HCT116 (cell line): ENCODE data around the gene LTA4H.

Experiments used
- CTCF ChIP-seq, 3 experiments: fragments of 200-600 bp in 1 of 3; sonication (generic) in 1 of 3; IDR thresholded peaks in 2 of 3; conservative IDR thresholded peaks in 1 of 3; 2 replicates each; pipeline ENCODE4 v1.5.1; 2012 to 2017; ENCODE audit warnings: low read depth in 2 of 3, low read length in 2 of 3, antibody characterized with exemption in 1 of 3, borderline replicate concordance in 1 of 3, control low read depth in 1 of 3, mild to moderate bottlenecking in 1 of 3, mixed read lengths in 1 of 3, mixed run types in 1 of 3, moderate library complexity in 1 of 3; ENCODE audit not compliant: insufficient read depth in 1 of 3
- EZH2 ChIP-seq: fragments of 200-600 bp; sonication (generic); IDR thresholded peaks from 2 replicates; pipeline ENCODE4 v1.6.1; 2017; ENCODE audit warnings: antibody characterized with exemption, mixed run types
- JUND ChIP-seq: IDR thresholded peaks from 2 replicates; pipeline ENCODE4 v1.6.1; 2012
- MAX ChIP-seq: IDR thresholded peaks from 2 replicates; pipeline ENCODE4 v1.6.1; 2012
- POLR2A ChIP-seq: IDR thresholded peaks from 2 replicates; pipeline ENCODE4 v1.7.0; 2011; ENCODE audit warnings: borderline replicate concordance; ENCODE audit not compliant: insufficient read depth, insufficient read length; ENCODE audit errors: extremely low read depth
- POLR2AphosphoS5 ChIP-seq: IDR thresholded peaks from 2 replicates; pipeline ENCODE4 v1.6.1; 2011; ENCODE audit warnings: mild to moderate bottlenecking, low read depth, low read length, moderate library complexity
- RAD21 ChIP-seq: IDR thresholded peaks from 2 replicates; pipeline ENCODE4 v1.6.1; 2012; ENCODE audit warnings: low read depth, mild to moderate bottlenecking
- SIN3A ChIP-seq: IDR thresholded peaks from 2 replicates; pipeline ENCODE4 v1.6.1; 2012; ENCODE audit warnings: low read depth
- SP1 ChIP-seq: IDR thresholded peaks from 2 replicates; pipeline ENCODE4 v1.6.1; 2012; ENCODE audit warnings: low read depth
- YY1 ChIP-seq: IDR thresholded peaks from 2 replicates; pipeline ENCODE4 v1.6.1; 2011; ENCODE audit warnings: low read length, low read depth, moderate library complexity, mild to moderate bottlenecking; ENCODE audit not compliant: insufficient replicate concordance; ENCODE audit errors: extremely low read depth
- ZNF274 ChIP-seq: fragments of 200-500 bp; sonication (Bioruptor generic); IDR thresholded peaks from 2 replicates; pipeline ENCODE4 v1.6.1; 2014; ENCODE audit warnings: mild to moderate bottlenecking, low read depth, low read length, inconsistent platforms

GRCh38 chr12:95976416-95976832 is 59.0 kb downstream of the LTA4H start:
- TF ChIP-seq CTCF (IDR thresholded peaks at IDR 0.05 in 2 of 3, conservative IDR thresholded peaks at IDR 0.05 in 1 of 3; ENCODE audit: borderline replicate concordance in 1 of 3, insufficient read depth in 1 of 3, low read depth in 2 of 3, low read length in 2 of 3): no peak
- TF ChIP-seq JUND: no peak
- TF ChIP-seq ZNF274: no peak
- no peak for TF ChIP-seq POLR2A
- TF ChIP-seq SP1: no peak
- no peak for TF ChIP-seq RAD21
- no peak for TF ChIP-seq POLR2AphosphoS5
- no peak for TF ChIP-seq MAX
- no peak for TF ChIP-seq YY1
- no peak for TF ChIP-seq SIN3A
- no peak for TF ChIP-seq EZH2
